HepG2 (cell line): Measurements from ENCODE around the gene MT1G. TPM values are rescaled to one million over a fixed set of nuclear protein-coding genes. Genes with fewer than 3 reads are reported as not detected.

ENCODE experiments used
- FOXJ3 ChIP-seq: sonication (generic); formaldehyde crosslinking; IDR thresholded peaks from 2 replicates; pipeline ENCODE4 v1.4.0; 2020; ENCODE audit warnings: missing genetic modification reagents, mild to moderate bottlenecking, borderline replicate concordance
- KDM3A ChIP-seq: IDR thresholded peaks from 2 replicates; pipeline ENCODE4 v1.6.1; 2018; ENCODE audit warnings: low read depth, missing compliant biosample characterization
- PITX1 ChIP-seq: sonication (generic); formaldehyde crosslinking; IDR thresholded peaks from 2 replicates; pipeline ENCODE4 v1.5.1; 2020; ENCODE audit warnings: mild to moderate bottlenecking, missing genetic modification reagents
- SMAD1 ChIP-seq: sonication (generic); formaldehyde crosslinking; IDR thresholded peaks from 2 replicates; pipeline ENCODE4 v1.4.0; 2020; ENCODE audit warnings: missing genetic modification reagents, low read depth, mild to moderate bottlenecking, borderline replicate concordance
- SMAD9 ChIP-seq: sonication (generic); formaldehyde crosslinking; IDR thresholded peaks from 2 replicates; pipeline ENCODE4 v1.5.1; 2020; ENCODE audit warnings: mild to moderate bottlenecking, missing genetic modification reagents
- STAG1 ChIP-seq: sonication (generic); formaldehyde crosslinking; IDR thresholded peaks from 2 replicates; pipeline ENCODE4 v1.4.0; 2020; ENCODE audit warnings: missing genetic modification reagents
- TEAD3 ChIP-seq: optimal IDR thresholded peaks from 2 replicates; pipeline ENCODE3; 2016; ENCODE audit warnings: borderline replicate concordance
- ZNF124 ChIP-seq: sonication (generic); formaldehyde crosslinking; IDR thresholded peaks from 2 replicates; pipeline ENCODE4 v1.4.0; 2020; ENCODE audit warnings: missing genetic modification reagents
- ZNF24 ChIP-seq: fragments of 450-650 bp; IDR thresholded peaks from 2 replicates; pipeline ENCODE4 v1.6.1; 2017; ENCODE audit warnings: antibody characterized with exemption, mild to moderate bottlenecking
- ZNF263 ChIP-seq: sonication (generic); formaldehyde crosslinking; IDR thresholded peaks from 2 replicates; pipeline ENCODE4 v1.4.0; 2020; ENCODE audit warnings: missing genetic modification reagents
- ZNF276 ChIP-seq: sonication (generic); formaldehyde crosslinking; IDR thresholded peaks from 2 replicates; pipeline ENCODE4 v1.4.0; 2020; ENCODE audit warnings: mild to moderate bottlenecking, low read depth, missing genetic modification reagents
- ZNF292 ChIP-seq: sonication (generic); formaldehyde crosslinking; IDR thresholded peaks from 2 replicates; pipeline ENCODE4 v1.8.1; 2022; ENCODE audit warnings: mild to moderate bottlenecking, low read depth, missing genetic modification reagents, borderline replicate concordance
- ZNF556 ChIP-seq: sonication (generic); formaldehyde crosslinking; IDR thresholded peaks from 2 replicates; pipeline ENCODE4 v1.4.0; 2020; ENCODE audit warnings: mild to moderate bottlenecking, missing genetic modification reagents, borderline replicate concordance
- ZNF616 ChIP-seq: sonication (generic); formaldehyde crosslinking; IDR thresholded peaks from 2 replicates; pipeline ENCODE4 v1.5.0; 2020; ENCODE audit warnings: low read depth, mild to moderate bottlenecking, missing genetic modification reagents
- ZNF878 ChIP-seq: sonication (generic); formaldehyde crosslinking; IDR thresholded peaks from 2 replicates; pipeline ENCODE4 v1.8.1; 2023; ENCODE audit warnings: mild to moderate bottlenecking, missing genetic modification reagents, moderate library complexity
- ZNF891 ChIP-seq: sonication (generic); formaldehyde crosslinking; IDR thresholded peaks from 2 replicates; pipeline ENCODE4 v1.5.0; 2020; ENCODE audit warnings: mild to moderate bottlenecking, missing genetic modification reagents
- ZZZ3 ChIP-seq: sonication (generic); formaldehyde crosslinking; IDR thresholded peaks from 2 replicates; pipeline ENCODE4 v1.4.0; 2020; ENCODE audit warnings: missing genetic modification reagents, mild to moderate bottlenecking, borderline replicate concordance
- polyA plus RNA-seq, 8 experiments: library from polyadenylated mRNA; depleted of rRNA in 3 of 8; stranded (reverse) in 7 of 8; unstranded in 1 of 8; fragments of >200 nt; fragmentation: Illumina TruSeq in 4 of 8; extraction: Trizol in 4 of 8; gene quantifications; 2 replicates each; pipeline versions ENCODE4 v1.2.1 to v1.2.3, GENCODE V29; 2011 to 2016; ENCODE audit warnings: low read depth in 4 of 8, missing spikeins in 1 of 8, mixed read lengths in 1 of 8; ENCODE audit not compliant: insufficient read depth in 1 of 8
- total RNA-seq, 5 experiments: library from RNA; depleted of rRNA; stranded (reverse); fragments of >200 nt; fragmentation: Illumina TruSeq; extraction: Trizol; gene quantifications; 2 replicates each; pipeline ENCODE4 v1.2.3, GENCODE V29; 2016; ENCODE audit warnings: low read depth in 1 of 5
- TF ChIP-seq, protein P1 (sequence below): fragments of 450-650 bp; IDR thresholded peaks from 2 replicates; pipeline ENCODE4 v1.6.1; 2017; ENCODE audit warnings: mild to moderate bottlenecking
- TF ChIP-seq, protein P2 (sequence below): sonication (generic); formaldehyde crosslinking; IDR thresholded peaks from 2 replicates; pipeline ENCODE4 v1.8.0; 2022; ENCODE audit warnings: mild to moderate bottlenecking, missing genetic modification reagents, borderline replicate concordance
- TF ChIP-seq, protein P3 (sequence below): sonication (generic); formaldehyde crosslinking; IDR thresholded peaks from 2 replicates; pipeline ENCODE4 v1.8.1; 2022; ENCODE audit warnings: low read depth, mild to moderate bottlenecking, missing genetic modification reagents

Gene MT1G
- total and polyA plus RNA-seq, 2 of the 13 experiments (the other 11 are each of a cell fraction or from before 2014, with no cell fraction given): 3.6 to 377 TPM

GRCh38 chr16:56681939-56682702 lies 14.3 kb upstream of the MT1G start, which contains the start of gene MT1X (continued):
- TF ChIP-seq, protein P1, sequence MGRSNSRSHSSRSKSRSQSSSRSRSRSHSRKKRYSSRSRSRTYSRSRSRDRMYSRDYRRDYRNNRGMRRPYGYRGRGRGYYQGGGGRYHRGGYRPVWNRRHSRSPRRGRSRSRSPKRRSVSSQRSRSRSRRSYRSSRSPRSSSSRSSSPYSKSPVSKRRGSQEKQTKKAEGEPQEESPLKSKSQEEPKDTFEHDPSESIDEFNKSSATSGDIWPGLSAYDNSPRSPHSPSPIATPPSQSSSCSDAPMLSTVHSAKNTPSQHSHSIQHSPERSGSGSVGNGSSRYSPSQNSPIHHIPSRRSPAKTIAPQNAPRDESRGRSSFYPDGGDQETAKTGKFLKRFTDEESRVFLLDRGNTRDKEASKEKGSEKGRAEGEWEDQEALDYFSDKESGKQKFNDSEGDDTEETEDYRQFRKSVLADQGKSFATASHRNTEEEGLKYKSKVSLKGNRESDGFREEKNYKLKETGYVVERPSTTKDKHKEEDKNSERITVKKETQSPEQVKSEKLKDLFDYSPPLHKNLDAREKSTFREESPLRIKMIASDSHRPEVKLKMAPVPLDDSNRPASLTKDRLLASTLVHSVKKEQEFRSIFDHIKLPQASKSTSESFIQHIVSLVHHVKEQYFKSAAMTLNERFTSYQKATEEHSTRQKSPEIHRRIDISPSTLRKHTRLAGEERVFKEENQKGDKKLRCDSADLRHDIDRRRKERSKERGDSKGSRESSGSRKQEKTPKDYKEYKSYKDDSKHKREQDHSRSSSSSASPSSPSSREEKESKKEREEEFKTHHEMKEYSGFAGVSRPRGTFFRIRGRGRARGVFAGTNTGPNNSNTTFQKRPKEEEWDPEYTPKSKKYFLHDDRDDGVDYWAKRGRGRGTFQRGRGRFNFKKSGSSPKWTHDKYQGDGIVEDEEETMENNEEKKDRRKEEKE: no peak
- TF ChIP-seq, protein P2, sequence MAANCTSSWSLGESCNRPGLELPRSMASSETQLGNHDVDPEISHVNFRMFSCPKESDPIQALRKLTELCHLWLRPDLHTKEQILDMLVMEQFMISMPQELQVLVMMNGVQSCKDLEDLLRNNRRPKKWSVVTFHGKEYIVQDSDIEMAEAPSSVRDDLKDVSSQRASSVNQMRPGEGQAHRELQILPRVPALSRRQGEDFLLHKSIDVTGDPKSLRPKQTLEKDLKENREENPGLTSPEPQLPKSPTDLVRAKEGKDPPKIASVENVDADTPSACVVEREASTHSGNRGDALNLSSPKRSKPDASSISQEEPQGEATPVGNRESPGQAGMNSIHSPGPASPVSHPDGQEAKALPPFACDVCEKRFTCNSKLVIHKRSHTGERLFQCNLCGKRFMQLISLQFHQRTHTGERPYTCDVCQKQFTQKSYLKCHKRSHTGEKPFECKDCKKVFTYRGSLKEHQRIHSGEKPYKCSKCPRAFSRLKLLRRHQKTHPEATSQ (CRISPR knock-in tag): 0 out of 2 replicates have a peak, but pooled peaks have one; percentile 55
- TF ChIP-seq FOXJ3 (CRISPR knock-in tag) (no peak), ZNF124 (peak; percentile 46; the same call in 1 of the 2 replicates), TEAD3 (CRISPR knock-in tag) (peak; percentile 54), ZNF878 (CRISPR knock-in tag) (no peak), ZZZ3 (CRISPR knock-in tag) (no peak), ZNF292 (CRISPR knock-in tag) (peak; percentile 74), ZNF263 (CRISPR knock-in tag) (no peak; the same call in 1 of the 2 replicates), ZNF24 (no peak), ZNF891 (no peak), SMAD9 (CRISPR knock-in tag) (no peak), STAG1 (CRISPR knock-in tag) (no peak), PITX1 (peak; percentile 69; the same call in 1 of the 2 replicates), SMAD1 (no peak), ZNF276 (0 out of 2 replicates have a peak, but pooled peaks have one; percentile 30), KDM3A (CRISPR knock-in tag) (peak; percentile 73; the same call in 1 of the 2 replicates), ZNF556 (no peak), ZNF616 (CRISPR knock-in tag) (no peak)
- TF ChIP-seq, protein P3, sequence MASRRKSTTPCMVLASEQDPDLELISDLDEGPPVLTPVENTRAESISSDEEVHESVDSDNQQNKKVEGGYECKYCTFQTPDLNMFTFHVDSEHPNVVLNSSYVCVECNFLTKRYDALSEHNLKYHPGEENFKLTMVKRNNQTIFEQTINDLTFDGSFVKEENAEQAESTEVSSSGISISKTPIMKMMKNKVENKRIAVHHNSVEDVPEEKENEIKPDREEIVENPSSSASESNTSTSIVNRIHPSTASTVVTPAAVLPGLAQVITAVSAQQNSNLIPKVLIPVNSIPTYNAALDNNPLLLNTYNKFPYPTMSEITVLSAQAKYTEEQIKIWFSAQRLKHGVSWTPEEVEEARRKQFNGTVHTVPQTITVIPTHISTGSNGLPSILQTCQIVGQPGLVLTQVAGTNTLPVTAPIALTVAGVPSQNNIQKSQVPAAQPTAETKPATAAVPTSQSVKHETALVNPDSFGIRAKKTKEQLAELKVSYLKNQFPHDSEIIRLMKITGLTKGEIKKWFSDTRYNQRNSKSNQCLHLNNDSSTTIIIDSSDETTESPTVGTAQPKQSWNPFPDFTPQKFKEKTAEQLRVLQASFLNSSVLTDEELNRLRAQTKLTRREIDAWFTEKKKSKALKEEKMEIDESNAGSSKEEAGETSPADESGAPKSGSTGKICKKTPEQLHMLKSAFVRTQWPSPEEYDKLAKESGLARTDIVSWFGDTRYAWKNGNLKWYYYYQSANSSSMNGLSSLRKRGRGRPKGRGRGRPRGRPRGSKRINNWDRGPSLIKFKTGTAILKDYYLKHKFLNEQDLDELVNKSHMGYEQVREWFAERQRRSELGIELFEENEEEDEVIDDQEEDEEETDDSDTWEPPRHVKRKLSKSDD (CRISPR knock-in tag): peak; percentile 68; the same call in 1 of the 2 replicates
